Skeletal muscle cell (primary cell): ENCODE results near the gene MACC1.

ENCODE experiments used
- DNase-seq: peaks from one replicate; pipeline ENCODE4 v3.0.0-alpha.2; 2010; ENCODE audit warnings: low read depth
- H3K4me3 ChIP-seq: 2 replicates; pipeline ENCODE4 v1.5.1; 2011; ENCODE audit warnings: low read depth, mild to moderate bottlenecking, control low read depth, low read length, moderate library complexity

The MACC1 gene

DNA sequence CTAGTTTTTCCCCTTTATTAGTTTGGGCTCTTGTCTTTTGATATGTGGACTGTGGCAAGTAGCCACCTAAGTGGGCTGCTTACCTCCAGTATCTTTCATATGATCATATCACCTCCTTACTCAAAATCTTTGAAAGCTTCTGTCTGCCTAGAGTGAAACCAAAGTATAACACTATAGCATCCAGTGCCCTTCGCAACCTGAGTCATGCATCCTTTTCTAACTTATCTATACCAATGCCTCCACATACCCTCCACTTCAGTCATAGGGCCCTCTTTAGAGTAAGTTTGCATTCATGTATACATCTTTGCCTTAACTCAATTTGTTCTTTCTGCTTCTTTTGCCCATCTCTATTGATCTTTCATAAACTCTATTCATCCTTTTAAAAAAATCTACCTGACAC, 15.7 kb upstream of the MACC1 start:
- DNase-seq = no peak
- H3K4me3 ChIP-seq = no peak overlapping the region

DNA sequence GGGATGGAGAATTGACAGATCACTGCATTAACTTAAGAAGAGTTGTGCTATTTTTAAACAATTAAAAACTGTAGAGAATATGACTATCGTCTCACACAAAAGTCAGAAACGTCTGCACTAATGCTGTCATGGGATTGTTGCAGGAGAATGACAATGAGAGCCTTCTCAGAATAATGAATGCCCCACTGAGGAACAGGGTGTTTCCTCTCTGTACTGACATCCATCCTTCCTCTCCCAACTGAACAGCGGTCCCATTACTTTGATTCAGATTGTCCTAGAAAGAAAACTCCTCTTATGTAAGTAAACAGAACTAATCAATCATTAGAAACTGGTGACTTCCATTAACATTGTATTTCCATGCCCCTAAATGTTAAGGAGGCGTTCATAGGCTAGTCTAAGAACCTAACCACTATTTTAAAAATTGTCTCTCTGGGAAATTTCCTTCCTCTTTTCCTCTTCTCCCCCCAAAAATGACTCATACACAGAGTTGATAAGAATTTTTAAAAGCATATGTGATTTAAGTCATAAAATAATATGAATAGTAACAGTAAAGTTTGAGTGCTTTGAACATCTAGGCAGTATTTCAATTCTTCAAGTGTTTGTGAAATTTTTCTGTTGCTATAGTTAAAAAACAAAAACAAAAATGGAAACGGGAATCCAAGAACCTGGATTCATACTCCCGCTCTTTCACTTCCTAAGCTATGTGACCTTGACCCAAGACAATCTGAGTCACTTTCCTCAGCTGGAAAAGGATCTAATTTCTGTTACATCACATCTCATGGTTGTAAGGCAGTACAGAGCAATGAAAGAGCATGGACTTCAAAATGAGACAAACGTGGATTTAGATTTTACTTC, 12.7 kb upstream of the MACC1 start:
- DNase-seq = peak; percentile 65
- no peak overlapping the region for H3K4me3 ChIP-seq

DNA sequence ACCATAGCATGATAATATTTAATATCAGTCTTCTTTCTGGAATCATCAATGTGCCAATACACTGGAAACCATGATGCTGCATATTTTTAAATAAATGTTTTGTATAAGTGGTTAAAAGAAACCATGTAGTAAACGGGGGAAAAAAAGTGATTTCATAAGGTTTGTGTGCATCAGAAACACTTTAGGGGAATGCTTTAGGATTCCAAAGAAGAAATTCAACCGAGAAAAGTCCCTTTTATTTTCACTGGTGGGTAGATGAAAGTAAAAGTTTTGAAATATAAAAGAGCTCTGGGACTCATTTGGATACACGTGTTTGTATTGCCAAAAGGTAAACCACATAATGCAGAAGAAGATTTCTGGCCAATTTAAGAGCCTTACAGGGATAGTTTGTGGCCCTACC, 11.9 kb upstream of the MACC1 start:
- no peak overlapping the region for H3K4me3 ChIP-seq
- no peak for DNase-seq

DNA sequence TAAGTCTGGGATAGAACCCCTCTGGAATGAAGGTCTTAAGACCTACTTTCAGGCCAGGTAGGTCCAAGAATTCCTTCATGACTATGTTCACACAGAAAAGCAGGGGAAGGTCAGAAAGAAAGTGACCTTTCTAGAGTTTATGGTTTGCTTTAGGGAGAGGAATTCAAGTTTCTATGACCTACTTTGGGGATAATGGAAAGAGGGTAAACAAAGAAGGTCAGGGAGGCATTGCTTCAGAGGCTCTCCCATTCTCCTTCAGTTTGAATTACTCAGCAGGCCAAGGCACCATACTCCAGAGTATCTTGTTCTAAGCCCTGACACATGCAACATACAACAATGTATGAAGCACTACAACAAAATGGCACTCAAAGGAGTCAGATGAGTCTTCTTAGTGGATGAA, 11.5 kb upstream of the MACC1 start:
- no peak for DNase-seq
- no peak overlapping the region for H3K4me3 ChIP-seq

- H3K4me3 ChIP-seq = no peak overlapping the region
- no peak for DNase-seq
Observed at GRCh38 chr7:20227291-20227795, 10.2 kb upstream of the MACC1 start.

- no peak for DNase-seq
- no peak overlapping the region for H3K4me3 ChIP-seq
Observed at GRCh38 chr7:20226860-20227259, 9.7 kb upstream of the MACC1 start.

GRCh38 chr7:20225384-20225783, 8.2 kb upstream of the MACC1 start:
- no peak overlapping the region for H3K4me3 ChIP-seq
- no peak for DNase-seq

DNA sequence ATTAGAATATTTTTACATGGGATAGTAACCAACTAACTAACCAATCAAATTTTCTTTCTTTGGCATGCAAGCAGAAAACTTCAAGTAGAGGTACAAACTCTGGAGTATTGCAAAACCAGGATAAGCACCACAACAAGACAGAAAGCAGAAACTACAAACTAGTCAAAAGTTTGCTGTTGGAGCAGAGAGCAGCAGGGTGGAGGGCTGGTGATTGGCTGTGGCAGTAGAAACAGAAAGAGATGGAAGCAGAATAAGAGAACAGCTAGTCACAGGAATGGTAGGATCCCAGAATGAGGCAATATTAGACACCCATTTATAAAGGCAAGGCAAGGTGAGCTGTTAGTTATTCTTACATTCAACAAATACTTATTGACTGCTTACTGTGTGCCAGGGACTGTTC, 6.8 kb upstream of the MACC1 start:
- DNase-seq = no peak
- H3K4me3 ChIP-seq = no peak overlapping the region

GRCh38 chr7:20223356-20223755, 6.2 kb upstream of the MACC1 start:
- H3K4me3 ChIP-seq = no peak overlapping the region
- no peak for DNase-seq

- no peak for DNase-seq
- H3K4me3 ChIP-seq = no peak overlapping the region
Observed at GRCh38 chr7:20222219-20222828, 5.1 kb upstream of the MACC1 start.

DNA sequence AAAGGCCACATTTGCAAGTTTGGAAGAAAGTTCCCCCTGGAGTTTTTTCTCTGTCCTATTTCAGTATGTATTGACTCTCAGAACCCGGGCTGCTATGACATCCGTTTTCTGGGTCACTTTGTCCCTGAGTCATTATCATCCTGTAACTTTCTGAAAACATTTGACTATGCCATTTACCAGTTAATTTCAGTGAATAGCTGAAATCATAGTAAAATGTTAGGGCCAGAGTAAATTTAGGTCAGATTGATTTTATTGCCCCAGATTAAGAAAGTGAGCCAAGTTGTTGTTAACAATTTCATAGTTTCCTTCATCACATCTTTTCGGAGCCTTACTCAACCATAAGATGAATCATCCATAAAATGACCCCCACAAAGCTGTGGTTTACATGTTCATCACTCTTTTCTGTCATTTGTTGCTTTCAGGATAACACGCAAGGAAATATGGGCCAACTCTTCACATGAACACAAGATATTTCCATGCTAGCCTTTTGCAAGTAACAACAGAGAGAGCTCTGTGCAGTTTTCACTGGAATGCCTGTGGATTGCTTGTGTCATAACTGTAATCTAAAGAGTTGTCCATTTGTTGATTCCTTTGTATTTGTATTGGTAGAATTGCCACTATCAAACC, 3.9 kb upstream of the MACC1 start:
- DNase-seq = peak; percentile 87
- no peak overlapping the region for H3K4me3 ChIP-seq

GRCh38 chr7:20220293-20220761, 3.1 kb upstream of the MACC1 start:
- H3K4me3 ChIP-seq = no peak overlapping the region
- DNase-seq = no peak

DNA sequence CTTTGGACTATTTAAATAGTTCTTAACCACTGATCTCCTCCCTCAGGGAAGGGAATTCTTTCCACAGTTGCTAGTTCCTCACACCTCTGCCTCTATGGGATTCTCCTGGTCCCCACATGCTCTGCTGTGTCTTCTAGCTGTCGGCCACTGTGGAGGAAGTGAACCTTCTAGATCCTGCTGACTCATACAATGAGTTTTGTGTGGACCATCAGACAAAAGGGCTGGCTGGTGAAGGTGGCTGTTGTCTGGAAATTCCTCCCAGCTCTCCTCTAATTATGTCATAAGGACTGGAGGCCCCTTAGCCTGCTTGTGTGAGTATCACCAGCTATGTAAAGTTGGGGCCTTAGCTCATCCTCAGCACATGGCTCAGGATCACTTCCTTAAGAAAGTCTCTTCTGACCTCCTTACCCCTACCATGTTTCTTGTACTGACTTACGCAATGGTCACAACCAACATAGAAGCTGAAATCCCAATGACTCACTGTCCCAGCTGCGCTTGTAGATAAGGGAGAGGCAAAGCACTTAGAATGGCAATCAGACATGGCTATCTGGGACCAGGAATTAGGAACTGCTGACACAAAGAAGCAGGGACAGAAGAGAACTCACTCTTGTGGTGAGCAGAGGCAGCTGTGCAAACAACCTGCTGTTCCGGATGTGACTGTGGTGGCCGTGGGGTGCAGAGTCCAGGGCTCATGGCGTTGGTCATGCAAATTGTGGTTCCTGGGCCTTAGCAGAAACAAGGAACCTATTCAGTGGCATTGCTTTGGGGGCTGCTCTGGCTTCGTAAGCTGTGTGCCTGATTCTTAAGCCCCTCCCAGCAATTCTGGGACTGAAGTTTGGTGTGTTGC, 2.5 kb upstream of the MACC1 start:
- peak; percentile 91 for DNase-seq
- H3K4me3 ChIP-seq = no peak overlapping the region

GRCh38 chr7:20219062-20219445, 1.9 kb upstream of the MACC1 start:
- DNase-seq = no peak

GRCh38 chr7:20218279-20218678, 1.1 kb upstream of the MACC1 start:
- no peak for DNase-seq
- no peak overlapping the region for H3K4me3 ChIP-seq

More at GRCh38 chr7:20219062-20219445, 1.9 kb upstream of the MACC1 start:
- no peak overlapping the region for H3K4me3 ChIP-seq

- no peak overlapping the region for H3K4me3 ChIP-seq
- DNase-seq = no peak
Observed at GRCh38 chr7:20216406-20217036, 663 bp downstream of the MACC1 start.

DNA sequence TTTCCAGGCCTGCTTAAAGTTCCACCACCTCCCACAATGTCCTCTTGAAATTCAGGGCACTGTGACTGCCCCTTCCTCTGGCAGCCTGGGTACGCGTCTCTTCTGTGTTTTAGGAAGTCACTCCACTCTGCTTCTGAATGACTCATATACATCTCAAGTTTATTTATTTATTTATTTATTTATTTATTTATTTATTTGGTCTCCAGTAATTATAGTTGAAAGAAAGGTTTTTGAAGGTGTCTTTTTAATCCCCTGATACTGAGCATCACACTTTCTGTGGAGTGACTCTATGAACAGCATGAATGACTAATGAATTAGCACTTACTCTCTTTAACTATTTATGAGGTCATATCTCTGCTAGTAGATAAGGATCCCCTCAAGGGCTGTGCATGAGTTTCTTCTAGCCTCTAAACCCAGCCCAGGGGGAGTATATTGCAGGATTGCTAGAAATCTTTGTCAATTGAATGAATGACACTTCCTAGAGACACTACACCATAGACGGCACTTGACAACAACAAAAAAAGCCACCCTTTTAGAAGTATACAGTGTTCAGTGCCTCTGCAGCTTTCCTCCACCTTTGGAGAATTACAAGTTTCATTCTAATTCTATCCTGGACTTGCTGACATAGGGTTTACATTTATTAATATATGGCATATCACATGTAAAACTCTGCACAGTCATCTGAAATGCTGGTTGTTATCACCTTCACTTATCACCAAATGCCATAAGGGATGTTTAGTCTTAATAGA, 2.1 kb downstream of the MACC1 start:
- no peak overlapping the region for H3K4me3 ChIP-seq
- no peak for DNase-seq

DNA sequence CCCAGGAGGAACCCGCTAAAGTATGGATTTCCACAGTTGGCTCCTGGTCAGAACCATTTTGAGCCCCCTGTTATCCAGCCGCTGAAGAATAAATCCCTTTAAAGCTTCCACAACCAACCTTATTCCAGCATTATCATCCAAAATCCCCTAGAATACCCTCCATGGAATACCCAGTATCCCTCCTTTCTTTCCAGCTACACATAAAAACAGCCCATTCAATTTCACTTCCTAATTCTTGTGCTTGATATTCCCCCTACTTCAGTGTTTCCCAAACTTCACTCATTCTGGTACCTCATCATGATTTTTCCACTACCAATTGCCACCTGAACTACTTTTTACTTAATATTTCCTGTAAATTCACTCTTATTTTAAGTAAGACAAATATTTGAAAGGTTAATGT, 3.1 kb downstream of the MACC1 start:
- DNase-seq = no peak
- H3K4me3 ChIP-seq = no peak overlapping the region
